Amniotic stem cell (primary cell): ENCODE data around the gene IKZF3.

Source experiments
- DNase-seq: peaks from one replicate; lab custom pipeline; 2025; lab: John Stamatoyannopoulos, UW

IKZF3 gene

DNA sequence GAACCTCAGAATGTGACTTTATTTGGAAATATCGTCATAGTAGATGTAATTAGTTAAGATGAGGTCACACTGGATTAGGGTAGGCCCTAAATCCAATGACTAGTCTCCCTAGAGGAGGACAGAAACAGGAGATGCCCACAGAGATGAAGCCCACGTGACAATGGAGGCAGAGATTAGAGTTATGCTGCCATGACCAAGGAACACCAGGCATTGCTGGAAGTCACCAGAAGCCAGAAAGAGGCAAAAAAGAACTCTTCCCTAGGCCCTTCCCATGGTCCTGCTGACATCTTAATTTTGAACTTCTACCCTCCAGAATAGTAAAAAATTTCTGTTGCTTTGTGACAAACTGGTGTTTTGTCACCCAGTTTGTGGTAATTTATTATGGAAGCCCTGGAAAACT is 49.6 kb downstream of the IKZF3 start:
- no peak for DNase-seq

DNA sequence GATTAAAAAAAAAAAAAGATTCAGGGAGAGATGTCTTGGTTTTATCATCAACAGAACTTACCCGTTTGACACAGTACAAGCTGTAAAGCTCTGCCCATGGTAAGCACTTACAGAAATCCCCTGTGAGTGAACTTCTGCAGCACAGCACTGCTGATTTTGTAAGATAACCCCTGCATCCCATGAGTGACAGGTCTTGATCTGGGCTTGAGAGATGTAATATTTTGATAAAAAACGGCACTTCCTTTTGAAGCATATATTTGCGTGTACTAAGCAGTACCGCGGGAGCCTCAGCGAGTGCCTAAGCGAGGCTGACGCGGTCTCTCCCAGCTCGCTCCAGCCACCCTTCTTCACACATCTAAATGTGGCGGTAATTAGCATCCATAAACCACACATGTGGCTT is 50.5 kb downstream of the IKZF3 start:
- DNase-seq, result no peak

DNA sequence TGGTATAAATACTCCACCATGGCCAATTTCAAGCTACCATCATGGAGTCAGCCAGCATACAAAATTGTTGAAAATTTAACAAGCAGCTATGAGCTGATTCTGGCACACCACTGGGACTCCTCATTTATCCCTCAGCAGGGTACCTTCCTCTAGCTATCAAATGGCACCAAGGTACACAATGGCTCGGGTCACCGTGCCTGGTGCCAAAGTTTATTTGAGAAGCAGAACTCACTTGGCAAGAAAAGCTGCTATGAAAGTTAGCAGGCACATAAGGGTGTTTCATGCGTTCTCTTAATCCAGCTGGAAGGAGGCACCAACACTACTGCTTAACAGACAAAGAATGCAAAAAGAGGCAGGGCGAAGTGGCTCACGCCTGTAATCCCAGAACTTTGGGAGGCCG is 51.6 kb downstream of the IKZF3 start:
- DNase-seq, result no peak

DNA sequence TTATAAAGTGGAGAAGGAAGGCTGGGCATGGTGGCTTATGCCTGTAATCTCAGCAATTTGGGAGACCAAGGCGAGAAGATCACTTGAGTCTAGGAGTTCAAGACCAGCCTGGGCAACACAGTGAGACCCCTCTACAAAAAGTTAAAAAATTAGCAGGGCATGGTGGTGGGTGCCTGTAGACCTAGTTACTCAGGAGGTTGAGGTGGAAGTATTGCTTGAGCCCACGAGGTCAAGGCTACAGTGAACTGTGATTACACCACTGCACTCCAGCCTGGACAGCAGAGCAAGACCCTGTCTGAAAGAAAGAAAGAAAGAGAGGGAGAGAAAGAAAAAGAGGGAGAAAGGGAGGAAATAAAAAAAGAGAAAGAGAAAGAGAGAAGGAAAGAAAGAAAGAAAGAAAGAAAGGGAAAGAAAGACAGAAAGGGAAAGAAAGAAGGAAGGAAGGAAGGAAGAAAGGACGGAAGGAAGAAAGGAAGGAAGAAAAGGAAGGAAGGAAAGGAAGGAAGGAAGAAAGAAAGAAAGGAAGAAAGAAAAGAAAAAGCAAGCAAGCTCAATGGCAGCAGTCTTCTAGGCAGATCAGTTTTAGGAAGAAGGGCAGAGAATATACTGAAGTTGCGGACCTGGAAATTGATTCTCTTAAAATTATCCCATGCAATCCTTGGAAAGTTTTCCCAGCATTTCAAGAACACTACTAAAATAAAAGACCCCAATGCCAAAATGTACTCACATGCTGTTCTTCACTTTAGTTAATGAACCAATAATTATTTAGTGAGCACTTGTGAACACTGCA is 53.0 kb downstream of the IKZF3 start:
- no peak for DNase-seq

DNA sequence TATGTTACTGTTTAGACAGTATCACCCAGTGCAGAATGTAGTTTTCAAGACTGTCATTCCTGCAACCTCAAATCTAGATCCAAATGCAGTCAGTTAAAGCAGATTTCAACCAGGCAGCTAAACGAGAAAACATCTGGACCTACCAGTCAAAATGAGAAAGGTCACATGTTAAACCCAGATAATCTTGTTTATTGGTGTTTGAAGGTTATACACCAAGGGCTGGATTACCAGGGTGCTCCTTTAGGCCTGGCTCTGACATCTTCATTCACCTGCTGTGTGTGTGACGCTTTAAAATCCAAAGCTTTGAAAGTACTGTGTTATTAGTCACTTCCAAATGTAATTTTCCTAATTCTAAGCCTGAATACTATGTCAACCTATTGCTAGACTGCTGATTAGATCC is 54.9 kb downstream of the IKZF3 start:
- DNase-seq, result no peak

DNA sequence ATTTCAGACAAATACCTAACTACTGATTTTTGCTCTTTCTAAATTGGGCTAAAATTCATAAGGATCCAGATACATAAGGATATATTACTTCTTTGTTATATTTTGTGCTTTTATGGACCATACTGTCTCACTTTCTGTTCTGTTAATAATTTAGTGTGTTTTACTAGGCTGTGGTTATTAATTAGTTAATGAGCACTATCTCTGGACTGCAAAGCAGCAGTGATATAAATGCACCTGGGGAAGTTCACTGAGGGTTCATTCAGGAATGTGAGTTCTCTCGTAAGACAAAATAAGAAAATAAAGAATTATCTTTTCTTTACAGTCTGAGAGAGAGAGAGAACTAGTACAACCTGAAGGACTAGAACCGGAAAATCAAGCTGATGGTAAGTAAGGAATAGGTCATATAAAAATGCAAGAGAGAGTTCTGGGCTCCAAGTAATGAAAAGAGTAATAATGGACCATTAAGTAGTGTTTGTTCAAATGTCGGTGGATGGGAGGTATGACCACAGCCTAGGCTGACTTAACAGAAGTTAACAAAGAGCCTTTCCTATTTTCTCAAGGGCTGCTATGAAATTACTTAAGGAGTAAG is 55.6 kb downstream of the IKZF3 start:
- DNase-seq, result no peak

DNA sequence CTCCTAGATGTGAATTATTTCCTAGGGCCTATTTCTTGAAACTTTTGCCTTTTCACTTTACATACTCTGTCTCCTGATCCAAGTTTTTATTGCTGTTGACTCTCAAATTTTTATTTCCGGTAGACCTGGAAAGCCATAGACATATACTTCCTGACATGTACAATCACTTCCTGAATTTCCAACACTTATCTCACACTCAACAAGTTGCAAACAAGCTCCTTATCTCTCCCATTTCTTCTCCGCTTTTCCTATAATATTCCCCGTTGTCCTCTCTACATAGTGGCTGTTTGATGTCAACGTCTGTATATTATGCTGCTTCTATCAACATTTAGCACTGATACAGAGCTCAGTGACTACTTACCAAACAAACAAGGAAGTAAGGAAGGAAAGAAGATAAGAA is 59.3 kb downstream of the IKZF3 start:
- DNase-seq, result no peak

DNA sequence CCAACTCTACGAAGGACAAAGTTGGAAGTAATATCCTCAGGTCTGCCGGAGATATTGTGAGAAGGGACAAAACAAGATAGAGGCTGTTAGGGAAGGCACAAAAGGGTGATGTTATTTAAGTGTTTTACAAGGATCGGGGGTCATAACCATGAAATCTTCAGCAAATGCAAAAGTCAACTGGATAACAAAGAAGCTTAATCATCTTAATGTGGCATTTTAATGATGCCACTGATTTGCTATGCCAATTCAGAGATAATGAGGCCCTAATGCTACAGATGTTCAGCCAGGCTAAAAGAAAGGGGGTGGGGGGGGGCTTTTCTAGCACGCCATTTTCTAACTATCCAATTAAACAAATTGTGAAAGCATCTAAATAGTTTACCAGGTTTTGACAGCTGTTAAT is 63.1 kb downstream of the IKZF3 start:
- DNase-seq, result no peak

DNA sequence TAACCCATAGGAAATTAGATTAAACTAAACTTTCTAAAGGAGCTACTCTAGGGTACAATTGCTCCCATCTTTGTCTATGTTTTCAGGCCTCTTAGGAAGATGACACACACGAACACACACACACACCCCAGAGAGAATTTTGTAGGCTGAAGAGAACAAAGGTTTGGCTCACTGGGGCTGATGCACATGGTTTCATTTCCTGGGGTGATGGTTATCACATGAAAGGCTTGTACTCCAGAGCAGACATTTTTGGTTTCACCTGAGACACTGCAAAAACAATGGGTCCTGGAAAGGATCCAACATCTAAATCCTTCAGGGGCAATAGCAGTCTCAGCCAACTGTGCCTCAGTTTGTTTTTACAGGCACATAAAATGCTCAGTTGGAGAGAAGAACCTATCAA is 63.6 kb downstream of the IKZF3 start:
- no peak for DNase-seq

DNA sequence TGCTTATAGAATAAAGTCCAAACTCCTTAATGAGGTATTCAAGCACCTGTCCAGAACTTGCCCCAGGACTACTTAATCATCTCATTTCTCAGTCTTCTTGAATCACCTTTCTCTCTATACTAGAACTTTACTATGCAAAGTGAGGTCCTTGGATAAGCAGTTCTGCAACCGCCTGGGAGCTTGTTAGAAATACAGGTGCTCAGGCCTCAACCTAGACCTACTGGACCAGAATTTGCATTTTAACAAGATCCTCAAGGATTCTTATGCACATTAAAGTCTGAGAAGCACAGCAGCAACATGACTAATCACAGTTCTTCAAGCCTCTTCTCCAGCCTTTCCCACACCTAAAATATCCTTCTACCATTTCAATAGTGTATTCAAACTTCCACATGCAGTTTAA is 64.7 kb downstream of the IKZF3 start:
- no peak for DNase-seq

DNA sequence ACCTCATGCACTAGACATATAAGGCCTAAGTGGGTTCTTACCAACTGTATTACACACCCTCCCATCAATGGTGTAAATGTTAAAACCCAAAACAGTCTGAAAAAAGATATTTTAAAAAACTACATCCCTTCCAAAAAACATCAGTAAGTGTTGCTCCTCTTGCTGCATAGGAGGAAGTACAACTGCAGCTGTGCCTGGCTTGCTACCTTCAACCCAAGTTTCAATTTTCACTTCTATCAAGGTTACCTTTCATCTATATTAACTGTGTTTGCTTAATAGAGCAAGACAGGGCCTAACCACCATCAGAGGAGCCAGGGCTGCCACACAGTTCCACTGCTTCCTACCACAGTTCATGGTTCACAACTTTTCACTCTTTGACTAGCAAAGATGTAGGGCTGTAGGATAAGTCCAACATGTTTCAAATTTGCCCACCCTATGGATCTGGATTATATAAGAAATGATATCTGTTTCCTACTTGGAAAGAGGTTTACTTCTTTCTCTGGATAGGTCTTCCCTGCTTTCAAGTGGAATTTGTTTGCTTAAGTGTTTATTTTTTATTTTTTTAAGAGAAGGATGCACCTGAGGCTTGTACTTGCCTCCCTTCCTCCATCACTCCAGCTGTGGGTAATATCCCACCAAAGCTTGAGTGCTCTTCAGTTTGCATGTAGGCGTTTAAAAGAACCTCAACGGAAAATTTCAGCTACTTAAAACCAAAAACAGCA is 69.7 kb downstream of the IKZF3 start:
- DNase-seq, result no peak

DNA sequence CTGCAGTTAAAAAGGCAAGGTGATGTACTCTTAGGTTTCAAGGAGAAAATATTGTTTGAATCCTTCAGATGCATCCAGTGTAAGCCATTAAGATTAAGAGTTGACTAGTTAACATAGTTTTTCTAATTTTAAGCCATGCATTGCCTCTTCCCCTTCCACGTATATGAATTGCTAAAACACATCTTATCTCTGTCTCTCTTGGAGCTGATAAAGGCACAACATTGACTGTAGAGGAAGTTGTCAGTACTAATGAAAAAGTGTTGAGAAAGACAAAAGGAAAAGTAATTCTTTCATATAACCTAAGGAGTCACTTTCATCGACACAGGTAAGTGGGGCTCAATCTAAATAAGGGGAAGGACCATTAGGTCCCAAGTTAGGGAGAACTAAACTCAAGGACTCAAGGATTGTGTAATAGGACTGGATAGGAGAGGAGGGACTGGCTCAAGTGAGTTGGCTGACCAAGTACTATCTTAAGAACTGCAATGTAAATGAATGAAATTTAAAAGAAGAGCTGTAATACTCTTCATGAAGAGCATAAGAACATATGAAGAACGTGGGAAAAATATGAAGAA is 70.7 kb downstream of the IKZF3 start:
- DNase-seq, result no peak

DNA sequence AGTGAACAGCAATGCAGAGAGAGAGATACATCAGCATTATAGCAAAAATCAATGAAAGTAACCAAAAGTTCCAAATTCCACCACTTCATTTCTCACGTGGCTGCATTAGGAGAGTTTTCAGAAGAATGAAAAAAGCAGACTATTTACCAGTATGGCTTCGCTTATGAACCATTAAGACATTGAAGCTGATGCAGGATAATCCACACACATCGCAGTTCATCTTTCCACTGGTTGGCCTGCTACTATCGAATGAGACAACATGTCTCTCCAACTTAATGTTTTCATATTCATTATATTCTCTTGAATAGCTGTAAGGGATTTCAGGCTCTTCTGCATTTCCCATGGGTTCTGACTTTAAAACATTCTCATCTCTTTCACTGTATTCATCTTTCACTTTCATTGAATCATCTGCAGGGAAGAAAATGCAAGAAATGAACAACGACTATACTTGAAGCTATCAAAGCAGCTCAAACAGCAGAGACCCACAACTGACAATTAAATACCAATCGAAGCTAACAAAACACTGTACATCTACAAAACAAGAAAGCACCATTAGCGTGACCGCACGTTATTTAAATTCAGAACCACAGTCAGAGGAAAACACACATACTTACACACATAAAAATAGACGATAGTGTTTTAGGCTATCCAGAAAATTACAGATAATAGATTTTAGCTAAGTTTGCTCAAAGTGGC is 71.4 kb downstream of the IKZF3 start:
- no peak for DNase-seq

DNA sequence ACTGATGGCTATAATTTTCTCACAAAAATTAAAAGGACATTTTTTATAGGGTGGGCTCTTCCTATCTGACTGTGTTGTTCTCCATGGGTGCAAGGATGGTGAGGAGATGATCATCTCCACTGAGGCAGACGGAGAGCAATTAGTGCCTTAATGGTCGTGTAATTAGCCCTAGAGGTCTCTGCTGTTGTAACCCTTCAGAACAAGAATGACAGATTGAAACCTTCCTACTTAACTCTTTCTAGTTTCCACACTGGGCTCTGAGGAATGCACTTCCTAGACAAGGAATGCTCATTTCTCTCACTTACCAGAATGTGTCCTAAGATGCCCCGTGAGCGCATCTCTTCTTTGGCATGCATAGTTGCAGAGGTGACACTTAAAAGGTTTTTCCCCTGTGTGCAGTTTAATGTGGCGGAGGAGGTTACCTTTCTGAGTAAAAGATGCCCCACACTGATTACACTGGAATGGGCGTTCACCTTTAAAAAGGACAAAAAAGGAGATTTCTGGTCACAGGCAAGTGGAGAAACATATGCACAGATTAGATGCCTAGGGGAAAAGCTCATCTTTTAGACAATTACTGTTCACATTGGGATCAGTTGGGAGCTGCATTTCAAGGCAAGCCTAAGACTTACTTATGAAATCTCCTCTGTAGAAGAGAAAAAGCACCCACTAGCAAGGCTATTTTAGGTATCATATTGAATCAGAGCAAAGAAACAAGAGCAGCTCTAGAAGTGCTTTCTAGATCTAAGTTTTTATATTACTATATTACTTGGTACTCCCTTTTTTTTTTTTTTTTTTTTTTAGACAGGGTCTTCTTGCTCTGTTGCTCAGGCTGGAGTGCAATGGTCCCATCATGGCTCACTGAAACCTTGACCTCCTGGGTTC is 72.8 kb downstream of the IKZF3 start:
- no peak for DNase-seq

DNA sequence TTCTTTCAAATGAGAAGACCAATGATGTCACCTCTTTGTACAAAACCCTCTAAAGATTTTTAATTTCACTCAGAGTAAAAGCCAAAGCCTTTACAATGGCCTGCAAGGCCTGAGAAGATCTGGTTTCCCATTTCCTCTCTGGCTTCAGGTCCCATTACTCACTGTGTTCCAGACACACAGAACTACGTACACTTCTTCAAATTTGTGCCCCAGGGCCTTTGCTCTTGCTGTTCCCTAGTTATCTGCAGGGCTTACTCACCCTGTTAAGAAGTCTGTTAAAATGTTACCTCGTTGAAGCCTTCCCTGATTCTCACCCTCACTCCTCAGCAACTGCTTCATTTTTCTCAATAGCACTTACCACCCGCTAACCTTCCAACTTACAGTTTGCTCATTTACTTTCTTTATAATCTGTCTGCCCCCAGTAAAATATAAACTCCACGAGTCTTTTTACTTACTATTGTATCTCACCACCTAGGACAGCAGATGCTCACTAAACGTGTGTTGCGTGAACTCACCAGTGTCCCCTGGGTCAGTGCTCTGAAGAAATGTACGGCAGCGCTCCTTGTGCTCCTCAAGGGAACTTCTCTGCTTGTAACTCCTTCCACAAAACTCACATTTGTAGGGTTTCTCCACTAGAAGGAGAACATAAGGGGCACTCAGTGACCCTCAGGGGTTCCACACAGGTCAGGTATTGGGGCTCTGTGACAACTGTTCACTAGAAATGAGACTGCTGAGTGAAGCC is 76.2 kb downstream of the IKZF3 start:
- no peak for DNase-seq

DNA sequence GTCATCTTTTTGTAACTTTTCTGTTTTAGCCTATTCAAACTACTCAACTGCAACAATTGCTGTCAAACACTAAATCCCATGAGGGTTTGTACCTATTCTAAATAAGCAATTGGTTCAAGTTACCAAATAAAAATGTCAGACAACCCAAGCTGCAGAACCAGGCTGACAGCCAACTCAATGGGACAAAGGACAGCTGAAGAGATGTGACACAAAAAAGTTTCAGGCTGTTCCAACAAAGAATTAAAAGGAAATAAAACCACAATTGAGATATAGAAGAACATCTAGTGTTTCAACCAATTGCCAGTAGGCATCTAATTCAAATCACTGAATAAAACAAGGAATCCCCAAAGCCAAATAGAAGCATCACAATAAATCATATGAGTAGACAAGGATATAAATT is 77.1 kb downstream of the IKZF3 start:
- no peak for DNase-seq

DNA sequence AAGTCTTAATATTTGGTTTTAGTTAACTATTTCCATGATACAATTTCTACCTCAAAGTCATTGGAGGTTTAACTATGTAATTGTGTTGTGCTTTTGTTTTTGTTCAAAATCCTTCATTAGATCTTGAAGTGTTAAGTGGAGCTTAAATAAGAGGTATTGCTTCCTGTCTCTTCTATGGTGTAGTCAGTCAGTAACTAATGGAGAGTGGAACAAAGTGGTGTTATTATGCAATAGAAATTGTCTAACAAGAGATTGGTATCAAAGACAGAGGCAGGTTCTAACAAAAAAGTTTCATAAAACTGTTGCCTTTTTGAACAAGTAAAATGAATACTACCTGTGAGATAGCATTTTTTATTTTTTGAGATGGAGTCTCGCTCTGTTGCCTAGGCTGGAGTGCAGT is 81.1 kb downstream of the IKZF3 start:
- no peak for DNase-seq

DNA sequence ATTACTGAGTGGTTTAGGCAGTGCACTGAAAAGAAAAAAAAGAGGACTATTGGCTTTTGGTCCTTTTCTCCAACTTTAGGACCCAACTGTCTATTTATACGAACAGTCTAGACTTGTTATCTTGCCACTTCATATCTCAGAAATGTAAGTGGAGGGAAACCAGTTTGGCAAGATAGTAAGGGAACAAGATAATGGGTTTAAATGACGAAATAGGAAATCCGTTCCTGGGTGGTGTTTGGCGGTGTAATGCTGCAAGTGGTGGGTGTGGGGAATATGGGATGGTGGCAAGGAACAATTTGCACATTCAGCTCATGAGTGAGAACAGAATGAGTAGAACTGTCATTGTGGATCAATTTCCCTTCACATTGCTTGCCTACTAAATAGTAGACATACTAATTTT is 81.6 kb downstream of the IKZF3 start:
- no peak for DNase-seq

DNA sequence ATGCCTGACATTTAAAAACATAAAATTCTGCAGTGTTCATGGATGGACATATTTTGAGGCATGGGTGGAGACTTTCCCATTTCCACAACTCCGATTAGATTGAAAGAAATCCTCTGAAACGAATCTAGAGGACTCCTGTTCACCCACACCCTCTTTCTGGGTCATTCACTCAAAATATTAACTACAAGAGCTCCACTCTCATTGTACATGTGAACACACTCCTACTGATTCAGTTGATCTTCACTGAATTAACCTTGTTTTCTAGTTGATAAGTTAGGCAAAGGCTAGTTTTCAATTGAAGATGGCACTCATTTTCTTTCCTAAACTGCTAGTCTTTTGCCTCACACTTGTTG is 82.3 kb downstream of the IKZF3 start:
- DNase-seq, result no peak

DNA sequence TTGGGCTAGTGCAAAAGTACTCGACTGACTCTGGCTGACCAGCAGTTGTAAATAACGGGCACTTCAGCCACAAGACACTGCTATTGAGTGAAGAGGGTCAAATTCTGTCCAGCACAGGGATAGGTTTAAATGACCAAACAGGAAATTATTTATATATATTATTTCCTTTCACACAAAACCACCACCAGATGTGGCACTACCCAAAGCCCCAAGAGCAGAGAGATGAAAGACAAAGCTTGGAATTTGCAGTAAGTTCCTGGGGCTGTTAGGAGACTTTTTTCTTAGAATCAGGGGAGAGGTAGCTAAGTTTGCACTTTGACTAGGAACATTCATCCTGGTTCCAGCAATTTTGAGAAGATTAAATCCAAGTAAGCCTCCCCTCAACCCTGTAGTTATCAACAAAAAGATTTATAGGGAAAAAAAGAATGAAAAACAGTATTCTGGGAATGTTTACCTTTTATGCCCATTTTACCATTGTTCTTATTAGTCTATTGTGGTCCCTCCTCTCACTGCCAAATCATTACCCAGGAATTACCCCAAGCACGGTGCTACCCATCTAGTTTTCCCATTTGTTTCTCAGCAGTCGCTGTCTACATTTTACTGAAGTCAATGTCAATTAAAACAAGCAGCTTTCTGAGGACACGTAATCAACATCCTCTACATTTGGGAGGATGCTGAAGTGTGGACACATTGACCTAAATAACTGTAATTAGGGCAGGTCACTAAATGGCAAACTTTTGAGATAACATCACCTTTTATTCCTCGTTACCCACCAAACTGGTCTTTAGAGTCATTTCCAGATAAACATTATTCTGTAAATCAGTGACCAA is 82.9 kb downstream of the IKZF3 start:
- DNase-seq, result no peak
